Spleen (tissue), 7 donors: ENCODE measurements around the gene PCBP3.

Experiments
- POLR2A ChIP-seq, 3 donors: fragments of 450-650 bp; IDR thresholded peaks; one replicate each; pipeline ENCODE4 v1.5.1; 2017; ENCODE audit warnings: antibody characterized with exemption in 3 of 3, mild to moderate bottlenecking in 1 of 3
- POLR2AphosphoS5 ChIP-seq, 3 donors: sonication (generic); formaldehyde crosslinking; IDR thresholded peaks; one replicate each; pipeline ENCODE4 v1.5.1; 2017; ENCODE audit warnings: antibody characterized with exemption in 3 of 3
- TF ChIP-seq, protein P1 (sequence below), 11 experiments: fragments of 200-600 bp in 7 of 11; fragments of 450-650 bp in 4 of 11; sonication (generic) in 4 of 11; IDR thresholded peaks in 8 of 11; conservative IDR thresholded peaks in 3 of 11; 1 replicate in 7 of 11; 2 replicates in 4 of 11; pipeline versions ENCODE4 v1.4.0 to v1.8.0; 2016 to 2021; ENCODE audit warnings: antibody characterized with exemption in 11 of 11, inconsistent platforms in 4 of 11, mild to moderate bottlenecking in 1 of 11
- donor health status: DM: no; HTN: no; CAD: no; lungs with moderate emphysema.
- donor health status: DM: no; HTN: no; CAD: no.
- donor health status: DM: no; HTN: no; CAD: no.

DNA sequence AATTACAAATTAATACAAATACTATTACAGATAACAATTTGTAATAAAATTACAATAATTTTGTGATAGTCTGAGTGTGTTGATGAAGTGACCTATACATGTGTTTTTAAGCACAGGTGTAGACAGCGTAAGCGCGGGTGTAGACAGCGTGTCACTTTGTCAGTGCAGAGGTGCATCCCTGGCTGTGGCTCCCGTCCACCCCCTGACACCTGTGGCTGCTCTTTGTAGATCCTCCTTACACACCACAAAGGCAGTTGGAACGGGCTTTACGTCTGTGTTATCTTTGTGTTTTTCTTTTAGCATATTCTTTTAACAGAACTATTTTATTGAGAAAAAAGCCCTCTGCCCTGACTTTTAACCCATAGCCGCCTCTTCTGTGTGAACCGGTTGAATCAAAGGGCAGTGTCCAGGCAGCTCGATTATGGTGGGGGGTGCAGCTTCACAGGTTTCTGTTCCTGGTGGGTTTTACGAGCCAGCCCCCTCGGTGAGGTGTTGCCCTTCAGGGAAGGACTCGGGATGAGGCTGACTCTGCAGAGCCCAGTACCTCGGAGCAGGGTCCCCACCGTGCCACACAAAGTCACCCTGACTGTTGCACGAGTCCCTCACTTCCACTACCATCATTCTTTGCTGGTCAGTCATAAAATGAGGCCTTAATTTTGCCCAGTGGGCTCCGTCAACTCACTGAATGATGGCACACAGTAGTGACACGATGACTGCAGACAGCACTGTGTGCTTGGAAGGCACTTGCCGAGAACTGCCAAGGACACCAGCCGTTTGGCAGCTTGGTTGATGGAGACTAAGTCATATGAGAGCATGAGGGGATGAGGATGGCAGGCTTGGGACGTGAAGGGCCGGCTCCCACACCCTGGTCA, 251.6 kb downstream of the PCBP3 start:
- TF ChIP-seq, protein P1, sequence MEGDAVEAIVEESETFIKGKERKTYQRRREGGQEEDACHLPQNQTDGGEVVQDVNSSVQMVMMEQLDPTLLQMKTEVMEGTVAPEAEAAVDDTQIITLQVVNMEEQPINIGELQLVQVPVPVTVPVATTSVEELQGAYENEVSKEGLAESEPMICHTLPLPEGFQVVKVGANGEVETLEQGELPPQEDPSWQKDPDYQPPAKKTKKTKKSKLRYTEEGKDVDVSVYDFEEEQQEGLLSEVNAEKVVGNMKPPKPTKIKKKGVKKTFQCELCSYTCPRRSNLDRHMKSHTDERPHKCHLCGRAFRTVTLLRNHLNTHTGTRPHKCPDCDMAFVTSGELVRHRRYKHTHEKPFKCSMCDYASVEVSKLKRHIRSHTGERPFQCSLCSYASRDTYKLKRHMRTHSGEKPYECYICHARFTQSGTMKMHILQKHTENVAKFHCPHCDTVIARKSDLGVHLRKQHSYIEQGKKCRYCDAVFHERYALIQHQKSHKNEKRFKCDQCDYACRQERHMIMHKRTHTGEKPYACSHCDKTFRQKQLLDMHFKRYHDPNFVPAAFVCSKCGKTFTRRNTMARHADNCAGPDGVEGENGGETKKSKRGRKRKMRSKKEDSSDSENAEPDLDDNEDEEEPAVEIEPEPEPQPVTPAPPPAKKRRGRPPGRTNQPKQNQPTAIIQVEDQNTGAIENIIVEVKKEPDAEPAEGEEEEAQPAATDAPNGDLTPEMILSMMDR (IDR thresholded peaks at IDR 0.05 in 8 of 11, conservative IDR thresholded peaks at IDR 0.05 in 3 of 11) = no peak
- TF ChIP-seq POLR2AphosphoS5 (IDR thresholded peaks at IDR 0.05) = no peak
- TF ChIP-seq POLR2A (IDR thresholded peaks at IDR 0.05) = no peak
